HG02798 (cell line): ENCODE data around the gene HPF1.
"Not testable (repeated sequence)": the region's sequence is repeated elsewhere in the genome, so short reads cannot be mapped to it uniquely, and the experiment has no call there.

ENCODE experiments used
- ATAC-seq: cut with Tn5 transposase; IDR thresholded peaks from one replicate; pipeline ENCODE4 v1.9.1; 2021; ENCODE audit warnings: mild to moderate bottlenecking; ENCODE audit not compliant: unreplicated experiment, poor library complexity

The HPF1 gene

DNA sequence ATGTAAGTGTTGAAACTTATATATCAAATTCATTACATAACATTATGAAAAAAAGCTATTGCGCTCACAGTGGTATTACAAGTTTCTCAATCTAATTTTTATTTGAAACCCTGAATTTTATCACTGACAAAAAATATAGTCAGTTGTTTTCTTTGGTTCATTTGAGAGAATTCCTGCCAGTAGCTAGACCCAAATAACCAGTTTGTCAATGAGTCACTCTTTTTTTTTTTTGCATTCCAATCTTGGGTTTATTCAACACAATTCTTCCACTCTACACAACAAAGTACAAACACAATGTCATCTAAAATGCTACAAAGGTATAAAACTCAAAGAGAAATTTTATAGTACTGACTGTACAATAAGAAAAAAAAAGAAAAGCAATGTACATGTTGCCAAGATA lies 13.1 kb downstream of the HPF1 start:
- no peak for ATAC-seq

DNA sequence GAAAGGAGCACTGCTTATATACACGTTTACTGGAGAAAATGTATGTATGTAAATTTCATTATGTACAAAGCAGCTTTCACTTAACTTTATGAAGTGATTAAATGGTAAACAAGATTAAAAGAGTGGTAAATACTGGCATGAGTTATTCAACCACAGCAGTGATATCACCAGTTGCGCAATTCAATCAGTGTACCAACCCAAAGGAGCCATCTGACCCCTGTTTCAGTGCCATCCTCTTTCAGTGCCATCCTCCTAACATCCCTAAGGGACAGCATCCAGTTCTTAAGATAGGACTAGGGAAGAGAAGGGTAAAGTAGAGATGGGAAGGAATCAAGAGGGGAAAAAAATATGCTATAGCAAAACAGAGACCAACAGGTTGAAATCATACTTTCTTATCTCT lies 16.2 kb downstream of the HPF1 start:
- ATAC-seq: no peak

DNA sequence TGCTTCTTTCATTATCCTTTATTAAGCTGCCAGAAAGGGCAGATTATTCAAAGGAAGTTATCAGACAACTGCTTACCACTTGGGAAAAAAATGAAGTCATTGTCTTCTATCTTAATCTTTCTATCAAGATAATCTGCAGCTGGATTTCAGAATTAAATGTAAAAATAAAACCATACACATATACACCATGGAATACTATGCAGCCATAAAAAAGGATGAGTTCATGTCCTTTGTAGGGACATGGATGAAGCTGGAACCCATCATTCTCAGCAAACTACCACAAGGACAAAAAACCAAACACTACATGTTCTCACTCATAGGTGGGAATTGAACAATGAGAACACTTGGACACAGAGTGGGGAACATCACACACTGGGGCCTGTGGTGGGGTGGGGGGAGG lies 19.1 kb downstream of the HPF1 start:
- not testable (repeated sequence) for ATAC-seq

DNA sequence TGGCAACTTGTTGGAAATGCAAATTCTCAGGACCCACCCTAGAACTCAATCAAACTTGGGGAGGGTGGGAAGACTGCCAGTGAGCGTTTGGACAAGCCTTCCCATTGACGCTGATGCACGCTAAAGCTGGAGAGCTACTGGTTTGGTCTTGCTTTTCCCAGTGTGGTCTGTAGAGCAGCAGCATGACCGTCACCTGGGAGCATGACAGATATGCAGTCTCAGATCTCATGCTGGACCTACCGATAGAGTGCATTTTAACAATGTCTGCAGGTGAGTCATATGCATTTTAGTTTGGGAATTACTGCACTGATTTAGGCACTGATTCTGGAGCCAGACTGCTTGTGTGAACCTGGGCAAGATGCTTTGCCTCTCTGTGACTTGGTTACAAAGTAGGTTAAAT lies 27.2 kb downstream of the HPF1 start:
- no peak for ATAC-seq

DNA sequence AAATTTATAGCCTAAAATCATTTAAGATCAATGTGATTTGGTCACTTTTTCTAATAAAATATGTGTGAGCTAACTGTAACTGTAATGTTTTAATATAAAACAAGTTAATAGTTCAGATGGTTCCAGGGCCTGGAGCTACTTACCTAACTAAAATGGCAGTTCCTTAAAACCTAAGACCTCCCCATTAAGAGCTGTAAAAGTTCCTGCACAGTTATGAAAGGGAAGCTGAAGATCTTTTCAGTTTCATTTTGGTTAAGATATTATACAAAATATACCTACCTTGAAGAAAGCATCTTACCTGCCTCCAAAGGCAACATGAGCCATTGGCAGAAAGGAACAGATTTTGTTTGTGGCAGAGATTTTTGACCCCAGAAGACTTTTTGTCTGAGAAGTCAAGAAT lies 30.1 kb downstream of the HPF1 start:
- ATAC-seq: no peak

DNA sequence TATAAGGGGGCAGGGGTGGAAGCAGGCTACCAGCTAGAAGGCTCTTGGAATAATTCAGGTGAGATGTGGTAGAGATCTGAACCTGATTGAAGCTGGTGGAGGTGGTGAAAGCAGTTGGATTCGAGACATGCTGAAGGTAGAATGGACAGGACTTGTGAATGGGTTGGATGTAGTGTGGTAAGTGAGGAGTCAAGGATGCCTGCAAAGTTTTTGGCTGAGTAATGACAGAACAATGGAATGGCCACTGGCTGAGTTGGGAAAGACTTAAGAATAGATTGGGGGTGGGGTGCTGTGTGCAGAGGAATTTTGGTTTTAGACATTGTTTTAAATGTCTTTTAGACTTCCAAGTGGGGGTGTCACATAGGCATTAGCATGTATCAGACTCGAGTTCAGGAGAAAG lies 33.5 kb downstream of the HPF1 start:
- no peak for ATAC-seq

DNA sequence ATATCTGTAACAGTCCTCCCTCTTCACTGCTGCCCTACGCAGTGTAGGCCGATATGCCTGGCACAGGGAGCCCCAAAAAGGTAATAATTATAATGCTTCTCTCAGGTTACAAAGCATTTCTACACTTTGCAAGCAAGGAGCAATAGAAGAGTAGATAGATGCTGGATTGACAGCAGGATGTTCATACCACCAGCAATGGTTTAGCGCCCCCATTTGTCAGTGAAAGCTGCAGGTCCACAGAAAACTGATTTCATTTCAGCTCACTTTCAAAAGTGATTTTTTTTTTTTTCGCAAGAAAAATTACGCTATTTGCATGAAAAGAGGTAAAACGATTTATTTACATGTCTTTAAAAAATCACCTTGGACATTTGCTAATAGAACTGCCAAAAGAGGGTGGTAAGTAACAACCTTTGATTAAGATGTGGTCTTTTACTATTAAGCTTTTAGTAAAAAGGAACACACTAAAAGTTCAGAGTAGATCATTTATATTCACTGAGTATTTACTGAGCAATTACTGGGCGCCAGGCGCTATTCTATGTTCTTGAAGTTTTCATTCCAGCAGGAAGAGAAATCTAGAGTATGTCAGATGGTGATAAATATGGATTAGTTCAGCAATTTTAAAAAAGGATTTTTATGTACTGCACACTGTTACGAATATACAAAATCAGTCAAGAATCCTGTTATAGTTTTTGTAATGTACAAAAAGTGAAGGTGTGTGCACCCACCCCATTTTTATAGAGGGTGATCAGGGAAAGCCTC lies 34.4 kb downstream of the HPF1 start:
- ATAC-seq: no peak

DNA sequence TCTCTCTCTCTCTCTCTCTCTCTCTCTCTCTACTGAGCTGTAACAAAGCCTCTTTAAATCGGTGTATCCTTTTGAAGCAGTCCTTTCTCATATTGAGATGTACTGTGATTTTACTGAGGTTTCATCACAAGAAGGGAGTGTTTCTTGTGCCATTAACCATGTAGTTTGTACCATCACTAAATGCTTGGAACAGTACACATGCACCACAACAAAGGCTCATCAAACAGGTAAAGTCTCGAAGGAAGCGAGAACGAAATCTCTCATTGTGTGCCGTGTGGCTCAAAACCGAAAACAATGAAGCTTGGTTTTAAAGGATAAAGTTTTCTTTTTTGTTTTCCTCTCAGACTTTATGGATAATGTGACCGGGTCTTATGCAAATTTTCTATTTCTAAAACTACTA lies 37.2 kb downstream of the HPF1 start:
- ATAC-seq: no peak

DNA sequence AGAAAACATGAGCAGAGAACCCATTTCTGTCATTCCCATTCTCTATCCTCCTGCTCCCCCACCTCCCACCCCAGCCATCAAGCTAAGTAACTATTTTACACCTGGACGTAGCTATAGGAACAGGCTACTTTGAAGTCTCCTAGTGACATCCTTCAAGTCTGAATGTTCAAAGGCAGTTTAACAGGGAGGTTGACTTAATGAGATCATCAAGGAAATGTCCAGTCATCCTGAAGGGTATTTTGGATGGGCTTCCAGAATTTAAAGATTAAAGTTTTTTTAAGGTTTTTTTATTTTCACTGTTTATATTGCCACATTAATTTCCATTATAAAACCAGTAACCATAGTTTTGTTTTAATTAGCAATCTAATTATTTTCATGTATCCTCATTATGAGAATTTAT lies 41.1 kb downstream of the HPF1 start:
- no peak for ATAC-seq

DNA sequence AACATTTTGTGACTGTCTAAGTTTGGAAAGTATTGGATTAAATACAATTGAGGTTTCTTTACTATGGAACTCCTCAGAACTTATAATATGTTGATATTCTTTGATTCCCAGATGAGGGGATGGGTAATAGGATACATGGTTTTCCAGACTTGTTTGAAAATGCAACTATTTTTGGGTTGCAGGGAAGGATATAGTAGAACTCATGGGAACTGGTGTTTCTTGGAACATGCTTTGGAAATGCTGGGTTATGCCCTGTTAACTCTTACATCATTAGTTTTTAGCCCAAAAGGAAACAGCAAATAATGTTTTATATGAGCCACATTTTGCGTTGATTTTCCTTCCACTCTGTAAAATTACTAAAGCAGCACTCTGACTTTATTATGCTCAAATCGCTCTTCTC lies 41.9 kb downstream of the HPF1 start:
- ATAC-seq: no peak

DNA sequence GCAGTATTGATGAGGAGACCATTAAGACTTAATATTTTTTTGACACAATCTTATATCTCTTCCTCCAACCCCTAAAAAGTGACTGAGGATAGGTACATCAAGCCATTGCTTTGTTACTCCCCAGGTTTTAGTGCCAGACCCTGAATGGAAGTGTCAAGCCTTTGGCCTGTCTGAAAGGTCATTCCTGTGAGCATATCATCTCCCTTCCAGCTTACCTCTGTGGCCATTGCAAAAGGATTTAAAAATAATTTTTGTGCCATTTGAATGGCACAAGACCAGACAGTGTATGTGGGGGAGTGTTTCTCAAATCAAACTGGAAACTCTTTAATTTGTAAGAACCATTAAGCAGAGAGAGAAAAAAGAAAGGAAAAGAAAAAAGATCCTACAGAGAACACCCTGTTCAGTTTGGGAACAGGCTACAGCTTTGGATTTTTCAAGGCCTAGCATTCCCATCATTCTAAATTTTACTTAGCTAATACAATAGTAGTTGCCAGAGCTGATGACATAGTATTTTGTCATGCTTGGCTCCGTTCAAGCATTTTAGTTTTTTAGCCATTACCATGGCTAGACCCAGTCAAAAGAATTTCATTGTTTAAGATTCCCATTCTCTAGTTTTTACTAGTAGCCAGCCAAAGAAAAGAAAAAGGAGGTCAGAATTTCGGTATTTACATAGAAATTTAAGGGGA lies 49.6 kb downstream of the HPF1 start:
- no peak for ATAC-seq

DNA sequence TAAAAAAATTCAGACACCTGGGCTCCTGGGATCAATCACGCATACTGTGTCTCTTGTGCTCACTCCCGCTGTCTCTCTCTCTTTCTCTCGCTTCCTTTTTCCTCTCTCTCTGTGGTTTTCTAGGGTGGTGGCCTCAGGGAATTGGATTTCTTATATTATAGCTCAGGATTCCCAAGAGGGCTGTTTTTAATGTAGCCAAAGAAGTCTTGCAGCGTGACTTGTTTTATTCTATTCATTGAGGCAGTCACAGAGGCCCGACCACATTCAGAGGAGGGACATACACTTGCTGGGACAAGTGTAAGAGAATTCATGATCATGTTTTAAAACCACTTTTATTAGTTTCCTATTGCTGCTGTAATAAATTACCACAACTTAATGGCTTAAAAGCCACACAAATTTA lies 59.4 kb downstream of the HPF1 start:
- ATAC-seq: no peak

DNA sequence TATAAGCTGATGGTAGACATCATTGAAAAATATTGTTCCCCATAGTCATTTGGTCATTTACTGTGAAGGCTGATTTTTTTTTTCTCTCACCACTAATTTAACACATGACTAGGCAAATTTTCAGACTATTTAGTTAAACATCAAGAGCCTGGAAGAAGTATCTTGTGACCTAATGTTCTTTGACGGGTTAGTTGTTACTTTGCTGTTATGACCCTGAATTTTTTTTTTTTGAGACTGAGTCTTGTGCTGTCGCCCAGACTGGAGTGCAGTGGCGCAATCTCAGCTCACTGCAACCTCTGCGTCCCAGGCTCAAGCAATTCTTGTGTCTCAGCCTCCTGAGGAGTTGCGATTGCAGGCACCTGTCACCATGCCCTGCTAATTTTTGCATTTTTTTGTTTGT lies 67.0 kb downstream of the HPF1 start:
- no peak for ATAC-seq

DNA sequence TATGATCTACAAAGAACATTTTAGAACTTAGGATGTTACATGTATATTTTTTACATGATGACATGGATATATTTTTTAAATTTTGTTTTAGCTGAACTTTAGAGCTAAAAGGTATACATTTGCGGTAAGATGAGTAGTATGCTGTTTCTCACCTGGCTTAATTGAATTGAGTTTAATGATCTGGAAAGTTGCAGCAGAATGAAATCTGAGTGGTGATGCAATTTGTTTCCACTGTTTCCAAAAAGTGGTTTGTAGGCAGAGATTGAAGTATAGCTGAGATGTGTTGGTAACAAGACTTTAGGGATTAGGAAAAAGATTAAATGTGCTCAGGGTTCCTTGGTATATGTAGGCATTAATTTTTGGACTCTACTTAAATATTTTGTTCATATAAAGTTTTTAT lies 68.1 kb downstream of the HPF1 start:
- ATAC-seq: no peak

DNA sequence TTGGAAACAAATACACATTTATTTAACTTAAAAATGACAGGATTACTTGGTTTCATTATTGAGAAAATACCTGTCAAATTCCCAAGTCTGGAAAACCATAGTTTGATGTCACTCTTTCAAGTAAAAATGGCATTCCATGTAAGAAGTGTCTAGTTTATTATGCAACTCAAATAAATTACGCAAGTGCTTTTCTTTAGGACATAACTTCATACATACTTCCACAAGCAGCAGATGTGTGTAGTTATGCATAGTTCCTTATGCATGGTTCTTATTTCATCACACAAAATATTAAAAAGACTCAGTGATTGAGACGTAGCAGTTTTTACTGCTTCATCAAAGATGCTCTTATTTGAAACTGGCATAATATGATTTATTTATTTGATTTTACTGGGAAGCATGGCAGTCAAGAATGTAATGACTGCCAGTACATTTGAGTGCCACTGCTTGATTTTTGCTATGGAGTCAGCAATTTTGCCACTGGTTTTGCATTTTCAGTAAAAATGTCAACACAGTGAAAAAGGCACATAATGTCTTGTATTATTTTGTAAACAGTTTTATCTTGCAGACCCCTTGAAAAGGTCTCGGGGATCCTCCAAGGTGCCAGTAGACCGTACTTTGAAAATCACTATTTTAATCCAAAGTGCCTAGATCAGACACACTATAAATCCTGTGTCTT lies 75.2 kb downstream of the HPF1 start:
- ATAC-seq: no peak
